GM23338 (cell line): ENCODE results near the gene RNF223. TPM values are rescaled to one million over a fixed set of nuclear protein-coding genes. Genes with fewer than 3 reads are reported as not detected.

Experiments used
- ATAC-seq: fragments of 200-7000 bp; cut with Tn5 transposase; 3 replicates; pipeline ENCODE4 v1.9.1; 2020
- DNase-seq: peaks from one replicate; pipeline ENCODE4 v3.0.0-alpha.2; 2015; ENCODE audit warnings: low spot score
- H2AFZ ChIP-seq: fragments of 200-600 bp; sonication (generic); 2 replicates; pipeline ENCODE4 v1.8.0; 2016; ENCODE audit warnings: antibody characterized with exemption, mild to moderate bottlenecking, moderate library complexity
- H3F3A ChIP-seq: fragments of 200-600 bp; sonication (generic); replicated peaks from 2 replicates; pipeline ENCODE4 v1.8.0; 2017; ENCODE audit warnings: antibody characterized with exemption, mixed run types, low read depth
- H3K27ac ChIP-seq: fragments of 200-600 bp; sonication (generic); 2 replicates; pipeline ENCODE4 v1.6.1; 2016; ENCODE audit warnings: low read depth
- H3K27me3 ChIP-seq: fragments of 200-600 bp; sonication (generic); 2 replicates; pipeline ENCODE4 v1.8.0; 2016; ENCODE audit warnings: mild to moderate bottlenecking, mixed run types, moderate library complexity; ENCODE audit not compliant: insufficient read depth
- H3K36me3 ChIP-seq: fragments of 200-600 bp; sonication (generic); 2 replicates; pipeline ENCODE4 v1.8.0; 2016; ENCODE audit warnings: mild to moderate bottlenecking; ENCODE audit not compliant: insufficient read depth
- H3K4me1 ChIP-seq: fragments of 200-600 bp; sonication (generic); 2 replicates; pipeline ENCODE4 v1.8.0; 2016; ENCODE audit warnings: mild to moderate bottlenecking, moderate library complexity; ENCODE audit not compliant: insufficient read depth
- H3K4me2 ChIP-seq: fragments of 200-600 bp; sonication (generic); 2 replicates; pipeline ENCODE4 v1.7.1; 2017; ENCODE audit warnings: mixed run types
- H3K4me3 ChIP-seq: fragments of 200-600 bp; sonication (generic); 2 replicates; pipeline ENCODE4 v1.6.1; 2016; ENCODE audit warnings: mixed run types
- H3K79me2 ChIP-seq: fragments of 200-600 bp; sonication (generic); replicated peaks from 2 replicates; pipeline ENCODE4 v1.8.0; 2017; ENCODE audit warnings: mild to moderate bottlenecking; ENCODE audit not compliant: insufficient read depth
- H3K9me2 ChIP-seq: fragments of 200-600 bp; sonication (generic); 2 replicates; pipeline ENCODE4 v1.8.0; 2017; ENCODE audit not compliant: insufficient read depth
- H4K20me1 ChIP-seq: fragments of 200-600 bp; sonication (generic); replicated peaks from 2 replicates; pipeline ENCODE4 v1.8.0; 2017; ENCODE audit warnings: mild to moderate bottlenecking; ENCODE audit not compliant: insufficient read depth
- H3K27ac Mint-ChIP-seq: 2 replicates; pipeline ENCODE4 v1.8.0; 2020; ENCODE audit warnings: inconsistent platforms, mild to moderate bottlenecking, moderate library complexity, mixed read lengths
- H3K27me3 Mint-ChIP-seq: 3 replicates; pipeline ENCODE4 v1.8.0; 2022; ENCODE audit warnings: low read depth, mild to moderate bottlenecking, moderate library complexity, mixed read lengths, inconsistent platforms; ENCODE audit not compliant: insufficient read depth, poor library complexity
- H3K36me3 Mint-ChIP-seq: 3 replicates; pipeline ENCODE4 v1.8.0; 2021; ENCODE audit warnings: low read depth, mild to moderate bottlenecking, inconsistent platforms, moderate library complexity, mixed read lengths
- H3K4me1 Mint-ChIP-seq: 3 replicates; pipeline ENCODE4 v1.8.0; 2020; ENCODE audit warnings: mild to moderate bottlenecking, inconsistent platforms, mixed read lengths
- H3K4me3 Mint-ChIP-seq: 3 replicates; pipeline ENCODE4 v1.8.0; 2021; ENCODE audit warnings: moderate library complexity, mild to moderate bottlenecking, inconsistent platforms, mixed read lengths
- H3K9me3 Mint-ChIP-seq: 3 replicates; pipeline ENCODE4 v1.8.0; 2020; ENCODE audit warnings: moderate library complexity, mild to moderate bottlenecking, inconsistent platforms, mixed read lengths
- CREB1 ChIP-seq: fragments of 250-450 bp; sonication (Bioruptor Pico); IDR thresholded peaks from 2 replicates; pipeline ENCODE4 v1.5.0; 2020; ENCODE audit warnings: low read depth, mild to moderate bottlenecking, moderate library complexity
- CTCF ChIP-seq, 2 experiments: fragments of 200-600 bp in 1 of 2; sonication (generic) in 1 of 2; conservative IDR thresholded peaks; 2 replicates each; pipeline versions ENCODE4 v1.5.1 to v1.6.1; 2016 to 2017; ENCODE audit warnings: antibody characterized with exemption in 2 of 2, low read depth in 2 of 2, mild to moderate bottlenecking in 2 of 2, moderate library complexity in 1 of 2
- ETS1 ChIP-seq: IDR thresholded peaks from 2 replicates; pipeline ENCODE4 v1.6.1; 2016; ENCODE audit warnings: antibody characterized with exemption
- EZH2 ChIP-seq: fragments of 200-600 bp; sonication (generic); IDR thresholded peaks from one replicate; pipeline ENCODE4 v1.8.0; 2017; ENCODE audit warnings: antibody characterized with exemption, mild to moderate bottlenecking, low read depth; ENCODE audit not compliant: unreplicated experiment
- EZH2phosphoT487 ChIP-seq: fragments of 200-600 bp; sonication (generic); IDR thresholded peaks from one replicate; pipeline ENCODE4 v1.8.1; 2018; ENCODE audit warnings: antibody characterized with exemption; ENCODE audit not compliant: unreplicated experiment
- JUNB ChIP-seq: IDR thresholded peaks from one replicate; pipeline ENCODE4 v1.6.1; 2016; ENCODE audit warnings: antibody characterized with exemption; ENCODE audit not compliant: unreplicated experiment
- NANOG ChIP-seq: IDR thresholded peaks from 2 replicates; pipeline ENCODE4 v1.6.1; 2016; ENCODE audit warnings: antibody characterized with exemption, borderline replicate concordance
- POLR2AphosphoS5 ChIP-seq: IDR thresholded peaks from 2 replicates; pipeline ENCODE4 v1.6.1; 2016; ENCODE audit warnings: antibody characterized with exemption, low read depth
- REST ChIP-seq: IDR thresholded peaks from one replicate; pipeline ENCODE4 v1.6.1; 2018; ENCODE audit warnings: antibody characterized with exemption; ENCODE audit not compliant: unreplicated experiment
- STAT1 ChIP-seq: IDR thresholded peaks from one replicate; pipeline ENCODE4 v1.6.1; 2016; ENCODE audit warnings: antibody characterized with exemption; ENCODE audit not compliant: unreplicated experiment
- ZNF114 ChIP-seq: fragments of 250-450 bp; sonication (Bioruptor Pico); IDR thresholded peaks from 2 replicates; pipeline ENCODE4 v1.5.0; 2020; ENCODE audit warnings: mild to moderate bottlenecking, moderate library complexity
- ZNF331 ChIP-seq: fragments of 250-450 bp; sonication (Bioruptor Pico); IDR thresholded peaks from 2 replicates; pipeline ENCODE4 v1.5.0; 2020; ENCODE audit warnings: low read depth, mild to moderate bottlenecking, moderate library complexity
- ZNF462 ChIP-seq: fragments of 250-450 bp; sonication (Bioruptor Pico); IDR thresholded peaks from 2 replicates; pipeline ENCODE4 v1.5.0; 2020; ENCODE audit warnings: mild to moderate bottlenecking, moderate library complexity
- polyA plus RNA-seq: library from polyadenylated mRNA; unstranded; fragments of >200 nt; fragmentation: Nextera tagmentation; extraction: Ambion mirVana; gene quantifications from 2 replicates; pipeline ENCODE4 v1.2.1, GENCODE V29; 2016
- total RNA-seq: library from RNA; depleted of rRNA; stranded (reverse); fragments of >200 nt; shearing (Covaris generic); gene quantifications from 2 replicates; pipeline ENCODE4 v1.2.3, GENCODE V29; 2014

The RNF223 gene
- total and polyA plus RNA-seq, 2 experiments from 2014 or later = not detected

- TF ChIP-seq JUNB (no peak), POLR2AphosphoS5 (no peak), NANOG (no peak), ZNF462 (CRISPR knock-in tag) (no peak), STAT1 (no peak), EZH2 (no peak), CTCF (conservative IDR thresholded peaks at IDR 0.05; ENCODE audit: low read depth in 2 of 2) (no peak), REST (no peak), CREB1 (CRISPR knock-in tag) (no peak), EZH2phosphoT487 (no peak), ZNF331 (CRISPR knock-in tag) (no peak), ZNF114 (CRISPR knock-in tag) (no peak), ETS1 (no peak)
- no peak overlapping the region for H3K4me3 Mint-ChIP-seq
- H4K20me1 ChIP-seq = no peaks in the 10 kb centered on the region
- H3K4me2 ChIP-seq = no peak overlapping the region
- no peaks in the 10 kb centered on the region for H3K27me3 ChIP-seq
- peaks cover 3% of the 10 kb centered on the region; the same call in 1 of the 3 replicates for H3K36me3 Mint-ChIP-seq
- DNase-seq = no peak
- H3K4me1 Mint-ChIP-seq = no peaks in the 10 kb centered on the region
- H3K27ac Mint-ChIP-seq = no peak overlapping the region
- no peaks in the 10 kb centered on the region for H3K36me3 ChIP-seq
- ATAC-seq = no peak
- H3K27ac ChIP-seq = no peak overlapping the region
- no peaks in the 10 kb centered on the region for H3K9me2 ChIP-seq
- no peaks in the 10 kb centered on the region for H3F3A ChIP-seq
- no peaks in the 10 kb centered on the region for H3K4me1 ChIP-seq
- no peaks in the 10 kb centered on the region; the same call in 2 of the 3 replicates for H3K9me3 Mint-ChIP-seq
- peaks cover 12% of the 10 kb centered on the region for H3K27me3 Mint-ChIP-seq
- H3K79me2 ChIP-seq = no peaks in the 10 kb centered on the region
- no peak overlapping the region for H2AFZ ChIP-seq
- H3K4me3 ChIP-seq = no peak overlapping the region
Observed at GRCh38 chr1:1088029-1088800, 14.1 kb upstream of the RNF223 start.
